K562 (cell line): ENCODE results near the gene FADD. TPM values are rescaled to one million over a fixed set of nuclear protein-coding genes. Genes with fewer than 3 reads are reported as not detected.
A peak's percentile ranks its signal among the peaks of the same experiment; 100 is the strongest.

Source experiments
- ARID1B ChIP-seq: fragments of 450-650 bp; IDR thresholded peaks from 2 replicates; pipeline ENCODE4 v1.6.1; 2016; ENCODE audit warnings: antibody characterized with exemption, mild to moderate bottlenecking, inconsistent platforms
- CBX2 ChIP-seq: fragments of 200-600 bp; sonication (generic); IDR thresholded peaks from one replicate; pipeline ENCODE4 v1.6.1; 2012; ENCODE audit warnings: mild to moderate bottlenecking, low read length, inconsistent platforms; ENCODE audit not compliant: insufficient read depth, poor library complexity, severe bottlenecking
- CTBP1 ChIP-seq: fragments of 450-650 bp; IDR thresholded peaks from 2 replicates; pipeline ENCODE4 v1.6.1; 2016; ENCODE audit warnings: borderline replicate concordance
- FOS ChIP-seq: IDR thresholded peaks from 3 replicates; pipeline ENCODE4 v1.6.1; 2011; ENCODE audit not compliant: insufficient read length; ENCODE audit errors: extremely low read depth
- FUS ChIP-seq: fragments of 200-400 bp; formaldehyde crosslinking; optimal IDR thresholded peaks from 2 replicates; pipeline ENCODE3; 2017; ENCODE audit warnings: low read depth, low read length
- HLTF ChIP-seq: fragments of 450-650 bp; IDR thresholded peaks from 2 replicates; pipeline ENCODE4 v1.6.1; 2016
- MCM2 ChIP-seq: fragments of 450-650 bp; IDR thresholded peaks from 2 replicates; pipeline ENCODE4 v1.6.1; 2017; ENCODE audit warnings: low read depth, mild to moderate bottlenecking
- MTA1 ChIP-seq: fragments of 450-650 bp; IDR thresholded peaks from 2 replicates; pipeline ENCODE4 v1.6.1; 2017; ENCODE audit warnings: borderline replicate concordance
- NR2C1 ChIP-seq, 2 experiments: fragments of 450-650 bp; IDR thresholded peaks; 2 replicates each; pipeline ENCODE4 v1.6.1; 2017; ENCODE audit warnings: mild to moderate bottlenecking in 2 of 2, antibody characterized with exemption in 1 of 2, inconsistent platforms in 1 of 2, missing compliant biosample characterization in 1 of 2, missing genetic modification characterization in 1 of 2
- SAFB ChIP-seq: fragments of 200-400 bp; formaldehyde crosslinking; IDR thresholded peaks from 2 replicates; pipeline ENCODE4 v1.6.1; 2017; ENCODE audit warnings: low read depth, low read length, borderline replicate concordance
- SMARCB1 ChIP-seq: IDR thresholded peaks from 2 replicates; pipeline ENCODE4 v1.6.1; 2011; ENCODE audit warnings: improper control_type of control experiment, low read depth; ENCODE audit not compliant: insufficient read length
- TCFL5 ChIP-seq: fragments of 250-450 bp; sonication (Bioruptor Pico); conservative IDR thresholded peaks from 2 replicates; pipeline ENCODE4 v1.6.1; 2021; ENCODE audit warnings: mild to moderate bottlenecking, moderate library complexity, matching md5 sums
- ZNF431 ChIP-seq: sonication (generic); formaldehyde crosslinking; IDR thresholded peaks from 2 replicates; pipeline ENCODE4 v1.8.0; 2022; ENCODE audit warnings: mild to moderate bottlenecking, missing genetic modification reagents
- ZNF79 ChIP-seq: fragments of 250-450 bp; sonication (Bioruptor Pico); IDR thresholded peaks from 2 replicates; pipeline ENCODE4 v1.4.0; 2020; ENCODE audit warnings: low read depth, mild to moderate bottlenecking, moderate library complexity
- polyA plus RNA-seq, 8 experiments: library from polyadenylated mRNA; depleted of rRNA in 4 of 8; stranded (reverse) in 5 of 8; unstranded in 3 of 8; fragments of >200 nt; fragmentation: Nextera tagmentation in 2 of 8; fragmentation: Illumina TruSeq in 1 of 8; extraction: Ambion mirVana in 2 of 8; extraction: Trizol in 1 of 8; gene quantifications; 2 replicates each; pipeline versions ENCODE4 v1.2.1 to v1.2.3, GENCODE V29; 2011 to 2014; ENCODE audit warnings: inconsistent platforms in 1 of 8, missing spikeins in 1 of 8
- total RNA-seq, 7 experiments: library from RNA; depleted of rRNA in 6 of 7; stranded (reverse); fragments of >200 nt in 6 of 7; fragmentation: Illumina TruSeq in 2 of 7; extraction: Trizol in 2 of 7; gene quantifications; 2 replicates each; pipeline versions ENCODE4 v1.2.1 to v1.2.3, GENCODE V29; 2011 to 2021; ENCODE audit warnings: low replicate concordance in 1 of 7
- TF ChIP-seq, protein P1 (sequence below): sonication (generic); formaldehyde crosslinking; IDR thresholded peaks from 2 replicates; pipeline ENCODE4 v1.8.0; 2022; ENCODE audit warnings: mild to moderate bottlenecking, missing genetic modification reagents
- TF ChIP-seq, protein P2 (sequence below): fragments of 450-650 bp; formaldehyde crosslinking; IDR thresholded peaks from 2 replicates; pipeline ENCODE4 v1.4.0; 2020; ENCODE audit warnings: mild to moderate bottlenecking, moderate library complexity
- TF ChIP-seq, protein P3 (sequence below): fragments of 450-650 bp; conservative IDR thresholded peaks from 2 replicates; pipeline ENCODE4 v1.6.1; 2016; ENCODE audit warnings: missing genetic modification characterization, low read depth, mild to moderate bottlenecking, missing compliant biosample characterization, moderate library complexity
- TF ChIP-seq, protein P4 (sequence below): IDR thresholded peaks from 2 replicates; pipeline ENCODE4 v1.6.1; 2011; ENCODE audit warnings: borderline replicate concordance, low read depth, mild to moderate bottlenecking, moderate library complexity, low read length; ENCODE audit not compliant: insufficient read depth, poor library complexity, severe bottlenecking

FADD gene
- total and polyA plus RNA-seq, 9 of the 15 experiments (the other 6 are each of a cell fraction or from before 2014, with no cell fraction given) = 0.29 to 26.9 (median 20.4) TPM

DNA sequence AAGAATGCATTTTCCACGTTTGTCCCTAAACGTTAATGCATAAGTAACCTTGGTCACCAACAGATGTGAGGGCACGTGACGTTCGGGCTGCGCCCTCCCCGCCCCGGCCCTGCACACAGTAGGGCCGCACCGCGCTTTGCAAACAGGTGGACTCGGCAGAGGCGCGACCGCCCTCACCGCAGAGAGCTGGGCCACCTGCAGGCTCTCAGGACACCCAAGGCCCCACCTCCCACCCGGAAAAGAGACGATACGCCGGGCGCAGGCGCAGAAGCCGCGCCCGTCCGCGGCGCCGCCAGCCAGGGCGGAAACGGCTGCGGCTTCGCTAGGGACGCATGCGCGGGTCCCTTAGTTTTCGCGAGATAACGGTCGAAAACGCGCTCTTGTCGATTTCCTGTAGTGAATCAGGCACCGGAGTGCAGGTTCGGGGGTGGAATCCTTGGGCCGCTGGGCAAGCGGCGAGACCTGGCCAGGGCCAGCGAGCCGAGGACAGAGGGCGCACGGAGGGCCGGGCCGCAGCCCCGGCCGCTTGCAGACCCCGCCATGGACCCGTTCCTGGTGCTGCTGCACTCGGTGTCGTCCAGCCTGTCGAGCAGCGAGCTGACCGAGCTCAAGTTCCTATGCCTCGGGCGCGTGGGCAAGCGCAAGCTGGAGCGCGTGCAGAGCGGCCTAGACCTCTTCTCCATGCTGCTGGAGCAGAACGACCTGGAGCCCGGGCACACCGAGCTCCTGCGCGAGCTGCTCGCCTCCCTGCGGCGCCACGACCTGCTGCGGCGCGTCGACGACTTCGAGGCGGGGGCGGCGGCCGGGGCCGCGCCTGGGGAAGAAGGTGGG, at the start of gene FADD (continued):
- TF ChIP-seq, protein P1, sequence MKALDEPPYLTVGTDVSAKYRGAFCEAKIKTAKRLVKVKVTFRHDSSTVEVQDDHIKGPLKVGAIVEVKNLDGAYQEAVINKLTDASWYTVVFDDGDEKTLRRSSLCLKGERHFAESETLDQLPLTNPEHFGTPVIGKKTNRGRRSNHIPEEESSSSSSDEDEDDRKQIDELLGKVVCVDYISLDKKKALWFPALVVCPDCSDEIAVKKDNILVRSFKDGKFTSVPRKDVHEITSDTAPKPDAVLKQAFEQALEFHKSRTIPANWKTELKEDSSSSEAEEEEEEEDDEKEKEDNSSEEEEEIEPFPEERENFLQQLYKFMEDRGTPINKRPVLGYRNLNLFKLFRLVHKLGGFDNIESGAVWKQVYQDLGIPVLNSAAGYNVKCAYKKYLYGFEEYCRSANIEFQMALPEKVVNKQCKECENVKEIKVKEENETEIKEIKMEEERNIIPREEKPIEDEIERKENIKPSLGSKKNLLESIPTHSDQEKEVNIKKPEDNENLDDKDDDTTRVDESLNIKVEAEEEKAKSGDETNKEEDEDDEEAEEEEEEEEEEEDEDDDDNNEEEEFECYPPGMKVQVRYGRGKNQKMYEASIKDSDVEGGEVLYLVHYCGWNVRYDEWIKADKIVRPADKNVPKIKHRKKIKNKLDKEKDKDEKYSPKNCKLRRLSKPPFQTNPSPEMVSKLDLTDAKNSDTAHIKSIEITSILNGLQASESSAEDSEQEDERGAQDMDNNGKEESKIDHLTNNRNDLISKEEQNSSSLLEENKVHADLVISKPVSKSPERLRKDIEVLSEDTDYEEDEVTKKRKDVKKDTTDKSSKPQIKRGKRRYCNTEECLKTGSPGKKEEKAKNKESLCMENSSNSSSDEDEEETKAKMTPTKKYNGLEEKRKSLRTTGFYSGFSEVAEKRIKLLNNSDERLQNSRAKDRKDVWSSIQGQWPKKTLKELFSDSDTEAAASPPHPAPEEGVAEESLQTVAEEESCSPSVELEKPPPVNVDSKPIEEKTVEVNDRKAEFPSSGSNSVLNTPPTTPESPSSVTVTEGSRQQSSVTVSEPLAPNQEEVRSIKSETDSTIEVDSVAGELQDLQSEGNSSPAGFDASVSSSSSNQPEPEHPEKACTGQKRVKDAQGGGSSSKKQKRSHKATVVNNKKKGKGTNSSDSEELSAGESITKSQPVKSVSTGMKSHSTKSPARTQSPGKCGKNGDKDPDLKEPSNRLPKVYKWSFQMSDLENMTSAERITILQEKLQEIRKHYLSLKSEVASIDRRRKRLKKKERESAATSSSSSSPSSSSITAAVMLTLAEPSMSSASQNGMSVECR (CRISPR knock-in tag) = peak; percentile 73; the same call in 1 of the 2 replicates
- TF ChIP-seq ZNF79 (no peak), TCFL5 (CRISPR knock-in tag) (no peak), MCM2 (no peak), ARID1B (no peak), SAFB (no peak), ZNF431 (CRISPR knock-in tag) (peak; percentile 26; the same call in 1 of the 2 replicates), MTA1 (no peak), NR2C1 (IDR thresholded peaks at IDR 0.05) (no peak), NR2C1 (tag; IDR thresholded peaks at IDR 0.05) (no peak), CTBP1 (peak; percentile 32; the same call in 1 of the 2 replicates), HLTF (no peak), FOS (no peak), SMARCB1 (no peak), CBX2 (no peak), FUS (no peak)
- TF ChIP-seq, protein P2, sequence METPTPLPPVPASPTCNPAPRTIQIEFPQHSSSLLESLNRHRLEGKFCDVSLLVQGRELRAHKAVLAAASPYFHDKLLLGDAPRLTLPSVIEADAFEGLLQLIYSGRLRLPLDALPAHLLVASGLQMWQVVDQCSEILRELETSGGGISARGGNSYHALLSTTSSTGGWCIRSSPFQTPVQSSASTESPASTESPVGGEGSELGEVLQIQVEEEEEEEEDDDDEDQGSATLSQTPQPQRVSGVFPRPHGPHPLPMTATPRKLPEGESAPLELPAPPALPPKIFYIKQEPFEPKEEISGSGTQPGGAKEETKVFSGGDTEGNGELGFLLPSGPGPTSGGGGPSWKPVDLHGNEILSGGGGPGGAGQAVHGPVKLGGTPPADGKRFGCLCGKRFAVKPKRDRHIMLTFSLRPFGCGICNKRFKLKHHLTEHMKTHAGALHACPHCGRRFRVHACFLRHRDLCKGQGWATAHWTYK (CRISPR knock-in tag) = 0 out of 2 replicates have a peak, but pooled peaks have one; percentile 7
- TF ChIP-seq, protein P3, sequence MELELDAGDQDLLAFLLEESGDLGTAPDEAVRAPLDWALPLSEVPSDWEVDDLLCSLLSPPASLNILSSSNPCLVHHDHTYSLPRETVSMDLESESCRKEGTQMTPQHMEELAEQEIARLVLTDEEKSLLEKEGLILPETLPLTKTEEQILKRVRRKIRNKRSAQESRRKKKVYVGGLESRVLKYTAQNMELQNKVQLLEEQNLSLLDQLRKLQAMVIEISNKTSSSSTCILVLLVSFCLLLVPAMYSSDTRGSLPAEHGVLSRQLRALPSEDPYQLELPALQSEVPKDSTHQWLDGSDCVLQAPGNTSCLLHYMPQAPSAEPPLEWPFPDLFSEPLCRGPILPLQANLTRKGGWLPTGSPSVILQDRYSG (tag) = no peak
- TF ChIP-seq, protein P4, sequence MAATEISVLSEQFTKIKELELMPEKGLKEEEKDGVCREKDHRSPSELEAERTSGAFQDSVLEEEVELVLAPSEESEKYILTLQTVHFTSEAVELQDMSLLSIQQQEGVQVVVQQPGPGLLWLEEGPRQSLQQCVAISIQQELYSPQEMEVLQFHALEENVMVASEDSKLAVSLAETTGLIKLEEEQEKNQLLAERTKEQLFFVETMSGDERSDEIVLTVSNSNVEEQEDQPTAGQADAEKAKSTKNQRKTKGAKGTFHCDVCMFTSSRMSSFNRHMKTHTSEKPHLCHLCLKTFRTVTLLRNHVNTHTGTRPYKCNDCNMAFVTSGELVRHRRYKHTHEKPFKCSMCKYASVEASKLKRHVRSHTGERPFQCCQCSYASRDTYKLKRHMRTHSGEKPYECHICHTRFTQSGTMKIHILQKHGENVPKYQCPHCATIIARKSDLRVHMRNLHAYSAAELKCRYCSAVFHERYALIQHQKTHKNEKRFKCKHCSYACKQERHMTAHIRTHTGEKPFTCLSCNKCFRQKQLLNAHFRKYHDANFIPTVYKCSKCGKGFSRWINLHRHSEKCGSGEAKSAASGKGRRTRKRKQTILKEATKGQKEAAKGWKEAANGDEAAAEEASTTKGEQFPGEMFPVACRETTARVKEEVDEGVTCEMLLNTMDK = peak; percentile 6
